Neuronal stem cell (in vitro differentiated cells): ENCODE results near the gene SEPTIN5.

Experiments used
- DNase-seq: peaks from one replicate; pipeline ENCODE4 v3.0.0-alpha.2; 2013; ENCODE audit warnings: low spot score
- H2AFZ ChIP-seq: one replicate; pipeline ENCODE4 v1.6.1; 2013; ENCODE audit warnings: mild to moderate bottlenecking, low read length, inconsistent platforms
- H2AK5ac ChIP-seq: 2 replicates; pipeline ENCODE4 v1.6.1; 2013; ENCODE audit warnings: low read depth, mild to moderate bottlenecking, inconsistent platforms, low read length, moderate library complexity, mixed read lengths
- H2BK120ac ChIP-seq: 2 replicates; pipeline ENCODE4 v1.6.1; 2013; ENCODE audit warnings: low read depth, mild to moderate bottlenecking, inconsistent platforms, low read length, moderate library complexity, mixed read lengths
- H2BK12ac ChIP-seq: one replicate; pipeline ENCODE4 v1.6.1; 2013; ENCODE audit warnings: low read length, inconsistent platforms
- H2BK15ac ChIP-seq: 2 replicates; pipeline ENCODE4 v1.6.1; 2013; ENCODE audit warnings: mild to moderate bottlenecking, low read length, inconsistent platforms, mixed read lengths
- H2BK5ac ChIP-seq: one replicate; pipeline ENCODE4 v1.6.1; 2013; ENCODE audit warnings: inconsistent platforms, mild to moderate bottlenecking, low read length, moderate library complexity
- H3K14ac ChIP-seq: one replicate; pipeline ENCODE4 v1.6.1; 2013; ENCODE audit warnings: low read length, inconsistent platforms
- H3K18ac ChIP-seq: 2 replicates; pipeline ENCODE4 v1.6.1; 2013; ENCODE audit warnings: low read length, inconsistent platforms
- H3K23ac ChIP-seq: 2 replicates; pipeline ENCODE4 v1.6.1; 2013; ENCODE audit warnings: low read depth, mild to moderate bottlenecking, mixed read lengths, low read length, inconsistent platforms; ENCODE audit not compliant: poor library complexity
- H3K27ac ChIP-seq: replicated peaks from 3 replicates; pipeline ENCODE4 v1.5.1; 2013; ENCODE audit warnings: low read length, inconsistent platforms
- H3K27me3 ChIP-seq, 3 experiments: 2 replicates each; pipeline ENCODE4 v1.6.1; 2013; ENCODE audit warnings: low read length in 3 of 3, mild to moderate bottlenecking in 2 of 3, inconsistent platforms in 1 of 3, low read depth in 1 of 3, mixed read lengths in 1 of 3, moderate library complexity in 1 of 3; ENCODE audit not compliant: control insufficient read depth in 3 of 3, insufficient read depth in 3 of 3
- H3K36me3 ChIP-seq, 2 donors: replicated peaks in 1 of 2; 2 replicates each; pipeline ENCODE4 v1.6.1; 2013; ENCODE audit warnings: low read length in 2 of 2; ENCODE audit not compliant: control insufficient read depth in 2 of 2, insufficient read depth in 2 of 2
- H3K4ac ChIP-seq: 2 replicates; pipeline ENCODE4 v1.6.1; 2013; ENCODE audit warnings: inconsistent platforms, mild to moderate bottlenecking, low read length, moderate library complexity
- H3K4me1 ChIP-seq, 2 donors: 1 replicate in 1 of 2; 2 replicates in 1 of 2; pipeline ENCODE4 v1.6.1; 2013; ENCODE audit warnings: low read length in 2 of 2, low read depth in 1 of 2; ENCODE audit not compliant: control insufficient read depth in 2 of 2, insufficient read depth in 1 of 2
- H3K4me2 ChIP-seq: one replicate; pipeline ENCODE4 v1.6.1; 2013; ENCODE audit warnings: mild to moderate bottlenecking, low read length, inconsistent platforms; ENCODE audit not compliant: insufficient read depth, poor library complexity, severe bottlenecking
- H3K4me3 ChIP-seq, 2 donors: 2 replicates each; pipeline ENCODE4 v1.5.1; 2013; ENCODE audit warnings: low read length in 2 of 2, mild to moderate bottlenecking in 2 of 2, inconsistent platforms in 1 of 2, moderate library complexity in 1 of 2
- H3K79me1 ChIP-seq: one replicate; pipeline ENCODE4 v1.6.1; 2013; ENCODE audit warnings: low read depth, mild to moderate bottlenecking, inconsistent platforms, low read length, moderate library complexity
- H3K9ac ChIP-seq: one replicate; pipeline ENCODE4 v1.6.1; 2013; ENCODE audit warnings: mild to moderate bottlenecking, low read depth, low read length, inconsistent platforms; ENCODE audit not compliant: poor library complexity
- H3K9me3 ChIP-seq, 2 donors: replicated peaks in 1 of 2; 2 replicates each; pipeline versions ENCODE3 to v1.6.1; 2013; ENCODE audit warnings: low read length in 2 of 2, mild to moderate bottlenecking in 2 of 2, inconsistent platforms in 1 of 2, low read depth in 1 of 2, mixed read lengths in 1 of 2, moderate library complexity in 1 of 2; ENCODE audit not compliant: control insufficient read depth in 2 of 2, insufficient read depth in 1 of 2
- H4K8ac ChIP-seq: one replicate; pipeline ENCODE4 v1.6.1; 2013; ENCODE audit warnings: low read depth, mild to moderate bottlenecking, inconsistent platforms, low read length, moderate library complexity
- H4K91ac ChIP-seq: one replicate; pipeline ENCODE4 v1.6.1; 2013; ENCODE audit warnings: low read length, low read depth, mild to moderate bottlenecking, inconsistent platforms; ENCODE audit not compliant: poor library complexity
- WGBS, 2 donors: extraction: QIAGEN DNeasy Blood & Tissue Kit; methylation state at CpG; one replicate each; pipeline ENCODE4 v1.1.7; 2013; ENCODE audit warnings: missing lambda C conversion rate in 2 of 2, mixed read lengths in 1 of 2; ENCODE audit not compliant: insufficient read length in 2 of 2, insufficient replicate concordance in 1 of 2; ENCODE audit errors: extremely low coverage in 2 of 2; 5-methylcytosine and 5-hydroxymethylcytosine counted together

Gene SEPTIN5

DNA sequence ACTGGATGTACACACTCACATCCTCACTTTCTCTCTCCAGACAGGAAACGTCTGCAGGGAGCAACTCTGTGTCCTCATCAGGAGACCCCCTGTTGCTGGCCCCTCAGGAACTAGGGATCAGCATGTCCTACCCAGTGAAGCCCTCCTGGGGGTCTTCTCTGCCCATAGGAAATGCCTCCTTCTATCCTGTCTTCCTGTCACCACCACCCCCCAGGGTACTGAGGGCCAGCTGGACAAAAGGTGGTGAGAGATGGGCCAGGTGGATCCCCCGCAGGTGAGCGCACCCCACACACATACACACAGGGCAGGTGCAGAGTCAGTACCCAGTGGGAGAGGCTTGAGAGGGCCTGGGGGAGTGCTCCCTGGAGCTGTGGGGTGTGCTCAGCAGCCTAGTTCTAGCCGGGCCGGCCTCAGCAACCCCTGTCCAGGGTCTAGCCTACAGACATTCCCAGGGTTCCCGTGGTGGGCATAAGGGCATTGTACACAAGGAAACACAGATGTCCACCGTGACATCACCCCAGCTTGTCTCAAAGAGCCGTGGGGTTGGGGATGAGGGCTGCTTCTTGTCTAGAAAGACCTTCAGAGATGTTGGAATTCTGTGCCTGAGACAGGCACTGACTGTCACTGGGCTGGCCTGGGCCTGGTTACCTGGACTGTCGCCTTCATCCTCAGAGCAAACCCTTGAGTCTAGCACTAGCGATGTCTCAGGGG is 18.3 kb downstream of the SEPTIN5 start:
- no CpG with 5 or more reads among the region's 10 CpGs for WGBS, 2 donors
- peaks cover 3 to 74% (median 19%) of the 10 kb centered on the region in 3 experiments for H3K27me3 ChIP-seq
- H3K9me3 ChIP-seq, result peaks cover 3% of the 10 kb centered on the region in 2 donors
- peaks cover 4 to 14% of the 10 kb centered on the region in 2 donors for H3K4me1 ChIP-seq
- no peak overlapping the region for H2BK15ac ChIP-seq
- H2BK12ac ChIP-seq, result no peak overlapping the region
- H3K18ac ChIP-seq, result peak overlapping the region; percentile 55
- H4K8ac ChIP-seq, result no peak overlapping the region
- no peak overlapping the region for H2AFZ ChIP-seq
- H3K9ac ChIP-seq, result no peak overlapping the region
- H2BK5ac ChIP-seq, result peak overlapping the region; percentile 9
- no peak for DNase-seq
- H3K4me2 ChIP-seq, result no peak overlapping the region
- H4K91ac ChIP-seq, result no peak overlapping the region
- H3K36me3 ChIP-seq, result no peaks in the 10 kb centered on the region
- no peak overlapping the region for H3K4me3 ChIP-seq
- H3K79me1 ChIP-seq, result no peaks in the 10 kb centered on the region
- H3K23ac ChIP-seq, result peak overlapping the region; percentile 88
- H2BK120ac ChIP-seq, result no peak overlapping the region
- H3K14ac ChIP-seq, result no peak overlapping the region
- H3K4ac ChIP-seq, result no peak overlapping the region
- peak overlapping the region; percentile 64 for H2AK5ac ChIP-seq
- H3K27ac ChIP-seq, result no peak overlapping the region

DNA sequence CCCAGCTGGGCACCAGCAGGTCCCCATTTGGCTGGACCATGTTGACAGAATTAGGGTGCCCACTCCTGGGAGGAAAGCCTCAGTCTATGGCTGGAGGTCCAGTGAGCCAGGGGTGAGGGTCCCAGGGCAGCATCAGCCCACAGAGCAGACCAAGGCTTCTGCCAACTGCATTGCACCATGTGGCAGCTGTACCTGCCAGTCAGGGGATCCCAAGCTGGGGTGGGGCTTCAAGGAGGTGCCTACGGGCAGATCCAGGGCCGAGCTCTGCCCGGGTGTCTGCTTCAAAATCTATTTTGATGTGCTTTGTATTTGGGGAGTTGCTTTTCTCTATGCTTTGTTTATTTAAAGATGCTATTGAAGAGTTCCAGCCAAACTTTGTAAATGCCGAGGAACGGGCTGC is 19.5 kb downstream of the SEPTIN5 start:
- Histone ChIP-seq H2BK5ac (peak overlapping the region; percentile 26), H2BK15ac (no peak overlapping the region), H2AK5ac (no peak overlapping the region), H2AFZ (no peak overlapping the region), H3K4ac (no peak overlapping the region), H4K91ac (no peak overlapping the region), H3K27ac (no peak overlapping the region), H2BK120ac (no peak overlapping the region), H3K4me2 (no peak overlapping the region), H3K27me3 (peaks cover 0 to 67% (median 7%) of the 10 kb centered on the region in 3 experiments), H3K9ac (no peak overlapping the region), H3K4me3 (no peak overlapping the region), H2BK12ac (no peak overlapping the region), H4K8ac (no peak overlapping the region), H3K4me1 (peaks cover 15 to 25% of the 10 kb centered on the region in 2 donors), H3K18ac (peak overlapping the region; percentile 19), H3K9me3 (no peaks in the 10 kb centered on the region), H3K36me3 (no peaks in the 10 kb centered on the region), H3K23ac (peak overlapping the region; percentile 88), H3K79me1 (no peaks in the 10 kb centered on the region), H3K14ac (no peak overlapping the region)
- WGBS, 2 donors, result no CpG with 5 or more reads among the region's 5 CpGs
- no peak for DNase-seq

DNA sequence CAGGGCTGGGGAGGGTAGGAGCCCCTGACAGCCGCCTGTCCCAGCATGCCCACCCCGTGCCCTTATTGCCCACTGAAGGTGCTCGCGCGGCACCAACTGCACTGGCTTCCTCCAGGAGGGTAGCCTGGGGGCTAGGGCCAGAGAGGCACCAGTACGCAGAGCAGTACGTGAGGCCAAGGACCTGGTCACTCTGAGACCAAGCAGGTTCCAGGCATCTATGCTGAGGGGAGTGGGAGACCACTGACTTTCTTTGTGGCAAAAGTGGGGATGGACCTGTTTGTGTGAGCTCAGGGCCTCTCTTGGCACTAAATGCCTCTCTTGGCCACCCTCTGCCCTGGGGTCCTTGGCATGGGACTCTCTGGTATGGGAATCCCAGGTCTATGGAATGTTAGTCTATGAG is 19.9 kb downstream of the SEPTIN5 start:
- peak overlapping the region; percentile 26 for H2BK5ac ChIP-seq
- no peak overlapping the region for H2BK15ac ChIP-seq
- H2AK5ac ChIP-seq, result no peak overlapping the region
- no peak overlapping the region for H2AFZ ChIP-seq
- no peaks in the 10 kb centered on the region for H3K36me3 ChIP-seq
- peaks cover 16 to 22% of the 10 kb centered on the region in 2 donors for H3K4me1 ChIP-seq
- no peak overlapping the region for H2BK120ac ChIP-seq
- H3K4ac ChIP-seq, result no peak overlapping the region
- H3K18ac ChIP-seq, result peak overlapping the region; percentile 12
- no peak for DNase-seq
- H3K9me3 ChIP-seq, result no peaks in the 10 kb centered on the region
- no peak overlapping the region for H4K91ac ChIP-seq
- H2BK12ac ChIP-seq, result peak overlapping the region; percentile 46
- no peaks in the 10 kb centered on the region for H3K79me1 ChIP-seq
- H3K4me2 ChIP-seq, result no peak overlapping the region
- no peak overlapping the region for H3K27ac ChIP-seq
- no CpG with 5 or more reads among the region's 7 CpGs for WGBS, 2 donors
- no peak overlapping the region for H3K14ac ChIP-seq
- H3K23ac ChIP-seq, result no peak overlapping the region
- H3K9ac ChIP-seq, result no peak overlapping the region
- H3K27me3 ChIP-seq, result peaks cover 0 to 63% (median 3%) of the 10 kb centered on the region in 3 experiments
- H4K8ac ChIP-seq, result no peak overlapping the region
- H3K4me3 ChIP-seq, result no peak overlapping the region

DNA sequence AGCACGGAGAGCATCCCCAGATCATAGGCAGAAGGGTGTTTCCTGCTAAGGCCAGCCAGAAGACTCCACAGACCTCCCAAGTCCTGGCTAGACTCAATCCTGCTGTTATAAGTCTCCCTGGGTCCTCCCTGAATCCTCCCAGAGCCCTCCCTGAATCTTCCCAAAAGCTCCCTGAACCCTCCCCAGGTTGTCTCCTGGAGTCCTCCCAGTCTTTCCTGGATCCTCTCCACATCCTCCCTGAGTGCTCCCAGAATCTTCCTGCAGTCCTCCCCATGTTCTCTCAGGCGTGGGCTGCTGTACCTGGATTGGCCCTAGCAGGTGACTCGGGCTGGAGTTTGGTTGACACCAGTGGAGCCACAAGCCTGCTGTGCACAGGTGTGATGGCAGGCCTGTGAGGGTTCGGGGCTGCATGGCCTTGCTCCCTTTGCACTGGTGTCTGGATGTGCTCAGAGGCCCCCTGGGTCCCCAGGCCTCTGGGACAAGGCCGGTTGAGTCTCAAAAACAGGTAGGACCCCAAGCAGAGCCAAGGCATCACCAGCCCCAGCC is 20.6 kb downstream of the SEPTIN5 start:
- Histone ChIP-seq H3K4me1 (peaks cover 16 to 22% of the 10 kb centered on the region in 2 donors), H3K4ac (no peak overlapping the region)
- WGBS, 2 donors, result no CpG with 5 or more reads among the region's 5 CpGs

More for the DNA sequence above, 20.6 kb downstream of the SEPTIN5 start:
- Histone ChIP-seq H3K23ac (peak overlapping the region; percentile 52), H2BK5ac (no peak overlapping the region), H3K14ac (no peak overlapping the region), H3K9ac (no peak overlapping the region), H2BK15ac (no peak overlapping the region), H2AK5ac (peak overlapping the region; percentile 67), H3K9me3 (no peaks in the 10 kb centered on the region), H2BK12ac (no peak overlapping the region), H3K79me1 (no peaks in the 10 kb centered on the region), H2BK120ac (no peak overlapping the region), H3K27ac (no peak overlapping the region), H3K36me3 (no peaks in the 10 kb centered on the region), H3K4me3 (peak overlapping the region in 1 of 2 donors; percentile 22), H4K91ac (no peak overlapping the region), H3K4me2 (no peak overlapping the region), H2AFZ (no peak overlapping the region), H4K8ac (no peak overlapping the region), H3K18ac (peak overlapping the region; percentile 45), H3K27me3 (peaks cover 0 to 56% (median 0%) of the 10 kb centered on the region in 3 experiments)
- DNase-seq, result no peak
